GM12864 (cell line): ENCODE results near the gene DPAGT1.
"Not testable (repeated sequence)": the region's sequence is repeated elsewhere in the genome, so short reads cannot be mapped to it uniquely, and the experiment has no call there.

Experiments used
- DNase-seq: peaks from one replicate; pipeline ENCODE4 v3.0.0-alpha.2; 2011; ENCODE audit warnings: low read depth
- H3K4me3 ChIP-seq: 2 replicates; pipeline ENCODE4 v1.5.1; 2011; ENCODE audit warnings: mild to moderate bottlenecking, low read depth, low read length, control low read depth
- CTCF ChIP-seq: IDR thresholded peaks from 2 replicates; pipeline ENCODE4 v1.5.1; 2011; ENCODE audit warnings: low read depth, mild to moderate bottlenecking, moderate library complexity, low read length, control low read depth, inconsistent platforms; ENCODE audit errors: missing control alignments

The DPAGT1 gene

GRCh38 chr11:119077839-119078238 lies 23.8 kb downstream of the DPAGT1 start:
- no peak overlapping the region for H3K4me3 ChIP-seq
- TF ChIP-seq CTCF, result no peak
- no peak for DNase-seq

GRCh38 chr11:119067371-119068222 lies 34.1 kb downstream of the DPAGT1 start, which contains the start of gene VPS11:
Gene VPS11, plus strand, starts transcription at chr11:119067818. Its CDS starts 6 bp downstream, at chr11:119067824.
- peak; percentile 91 for DNase-seq
- peak within 1 kb of the TSS; percentile 58 for H3K4me3 ChIP-seq
- no peak for TF ChIP-seq CTCF

- H3K4me3 ChIP-seq, result no peak overlapping the region
- TF ChIP-seq CTCF, result peak; percentile 74
- no peak for DNase-seq
Observed at GRCh38 chr11:119065369-119065768, 36.3 kb downstream of the DPAGT1 start.

GRCh38 chr11:119062779-119063178 lies 38.9 kb downstream of the DPAGT1 start:
- no peak for TF ChIP-seq CTCF
- no peak overlapping the region for H3K4me3 ChIP-seq
- DNase-seq, result no peak

GRCh38 chr11:119061256-119061655 lies 40.4 kb downstream of the DPAGT1 start:
- DNase-seq, result no peak
- TF ChIP-seq CTCF, result no peak
- H3K4me3 ChIP-seq, result no peak overlapping the region

GRCh38 chr11:119059128-119059527 lies 42.5 kb downstream of the DPAGT1 start:
- not testable (repeated sequence) for H3K4me3 ChIP-seq, DNase-seq

- H3K4me3 ChIP-seq, result peak within 1 kb of the TSS; percentile 87
- peak; percentile 86 for DNase-seq
- TF ChIP-seq CTCF, result peak; percentile 13
Observed at GRCh38 chr11:119057000-119057769, 44.5 kb downstream of the DPAGT1 start, which contains the start of gene HYOU1. Gene HYOU1, minus strand, starts transcription at chr11:119057205. Its CDS starts 1,045 bp downstream, at chr11:119056160.
